HepG2 (cell line): ENCODE data around the gene PRDX5. TPM values are rescaled to one million over a fixed set of nuclear protein-coding genes. Genes with fewer than 3 reads are reported as not detected.
A peak's percentile ranks its signal among the peaks of the same experiment; 100 is the strongest.

Experiments
- ARID4A ChIP-seq: sonication (generic); formaldehyde crosslinking; IDR thresholded peaks from 2 replicates; pipeline ENCODE4 v1.5.0; 2020; ENCODE audit warnings: mild to moderate bottlenecking, missing genetic modification reagents, borderline replicate concordance
- DMTF1 ChIP-seq: sonication (generic); formaldehyde crosslinking; IDR thresholded peaks from 2 replicates; pipeline ENCODE4 v1.4.0; 2020; ENCODE audit warnings: mild to moderate bottlenecking, missing genetic modification reagents
- FOXC1 ChIP-seq: sonication (generic); formaldehyde crosslinking; IDR thresholded peaks from 2 replicates; pipeline ENCODE4 v1.8.0; 2022; ENCODE audit warnings: mild to moderate bottlenecking, missing genetic modification reagents, borderline replicate concordance
- HNRNPL ChIP-seq: fragments of 200-400 bp; formaldehyde crosslinking; IDR thresholded peaks from 2 replicates; pipeline ENCODE4 v1.6.1; 2017; ENCODE audit warnings: mild to moderate bottlenecking, low read depth, low read length
- MAFK ChIP-seq, 2 experiments: IDR thresholded peaks in 1 of 2; conservative IDR thresholded peaks in 1 of 2; 2 replicates each; pipeline ENCODE4 v1.6.1; 2011; ENCODE audit warnings: improper control_type of control experiment in 2 of 2, low read length in 2 of 2
- RBAK ChIP-seq: sonication (generic); formaldehyde crosslinking; IDR thresholded peaks from 2 replicates; pipeline ENCODE4 v1.5.1; 2020; ENCODE audit warnings: mild to moderate bottlenecking, missing genetic modification reagents
- SMAD1 ChIP-seq: sonication (generic); formaldehyde crosslinking; IDR thresholded peaks from 2 replicates; pipeline ENCODE4 v1.4.0; 2020; ENCODE audit warnings: missing genetic modification reagents, low read depth, mild to moderate bottlenecking, borderline replicate concordance
- TRIM24 ChIP-seq: sonication (generic); formaldehyde crosslinking; IDR thresholded peaks from 2 replicates; pipeline ENCODE4 v1.8.0; 2022; ENCODE audit warnings: mild to moderate bottlenecking, missing genetic modification reagents
- XRCC5 ChIP-seq: fragments of 200-400 bp; formaldehyde crosslinking; optimal IDR thresholded peaks from 2 replicates; pipeline ENCODE3; 2017; ENCODE audit warnings: mild to moderate bottlenecking, low read length
- ZFP1 ChIP-seq: IDR thresholded peaks from 2 replicates; pipeline ENCODE4 v1.6.1; 2016
- ZFY ChIP-seq: sonication (generic); formaldehyde crosslinking; IDR thresholded peaks from 2 replicates; pipeline ENCODE4 v1.4.0; 2020; ENCODE audit warnings: missing genetic modification reagents
- ZNF282 ChIP-seq: fragments of 450-650 bp; IDR thresholded peaks from 2 replicates; pipeline ENCODE4 v1.6.1; 2018; ENCODE audit not compliant: partially characterized antibody
- ZNF317 ChIP-seq: sonication (generic); formaldehyde crosslinking; IDR thresholded peaks from 2 replicates; pipeline ENCODE4 v1.5.0; 2020; ENCODE audit warnings: mild to moderate bottlenecking, missing genetic modification reagents
- ZNF441 ChIP-seq: sonication (generic); formaldehyde crosslinking; IDR thresholded peaks from 2 replicates; pipeline ENCODE4 v1.7.0; 2021; ENCODE audit warnings: missing genetic modification reagents, borderline replicate concordance
- ZNF652 ChIP-seq: IDR thresholded peaks from 2 replicates; pipeline ENCODE4 v1.6.1; 2016; ENCODE audit warnings: low read depth, borderline replicate concordance
- ZNF709 ChIP-seq: sonication (generic); formaldehyde crosslinking; IDR thresholded peaks from 2 replicates; pipeline ENCODE4 v1.5.0; 2020; ENCODE audit warnings: mild to moderate bottlenecking, missing genetic modification reagents
- ZNF841 ChIP-seq: sonication (generic); formaldehyde crosslinking; IDR thresholded peaks from 2 replicates; pipeline ENCODE4 v1.8.1; 2023; ENCODE audit warnings: missing genetic modification reagents, borderline replicate concordance
- polyA plus RNA-seq, 8 experiments: library from polyadenylated mRNA; depleted of rRNA in 3 of 8; stranded (reverse) in 7 of 8; unstranded in 1 of 8; fragments of >200 nt; fragmentation: Illumina TruSeq in 4 of 8; extraction: Trizol in 4 of 8; gene quantifications; 2 replicates each; pipeline versions ENCODE4 v1.2.1 to v1.2.3, GENCODE V29; 2011 to 2016; ENCODE audit warnings: low read depth in 4 of 8, missing spikeins in 1 of 8, mixed read lengths in 1 of 8; ENCODE audit not compliant: insufficient read depth in 1 of 8
- total RNA-seq, 5 experiments: library from RNA; depleted of rRNA; stranded (reverse); fragments of >200 nt; fragmentation: Illumina TruSeq; extraction: Trizol; gene quantifications; 2 replicates each; pipeline ENCODE4 v1.2.3, GENCODE V29; 2016; ENCODE audit warnings: low read depth in 1 of 5
- TF ChIP-seq, protein P1 (sequence below): sonication (generic); formaldehyde crosslinking; IDR thresholded peaks from 2 replicates; pipeline ENCODE4 v1.9.0; 2021; ENCODE audit warnings: missing genetic modification reagents, borderline replicate concordance
- TF ChIP-seq, protein P2 (sequence below): fragments of 450-650 bp; IDR thresholded peaks from 2 replicates; pipeline ENCODE4 v1.6.1; 2016

The PRDX5 gene
- total and polyA plus RNA-seq, 2 of the 13 experiments (the other 11 are each of a cell fraction or from before 2014, with no cell fraction given), result 215 to 311 TPM

DNA sequence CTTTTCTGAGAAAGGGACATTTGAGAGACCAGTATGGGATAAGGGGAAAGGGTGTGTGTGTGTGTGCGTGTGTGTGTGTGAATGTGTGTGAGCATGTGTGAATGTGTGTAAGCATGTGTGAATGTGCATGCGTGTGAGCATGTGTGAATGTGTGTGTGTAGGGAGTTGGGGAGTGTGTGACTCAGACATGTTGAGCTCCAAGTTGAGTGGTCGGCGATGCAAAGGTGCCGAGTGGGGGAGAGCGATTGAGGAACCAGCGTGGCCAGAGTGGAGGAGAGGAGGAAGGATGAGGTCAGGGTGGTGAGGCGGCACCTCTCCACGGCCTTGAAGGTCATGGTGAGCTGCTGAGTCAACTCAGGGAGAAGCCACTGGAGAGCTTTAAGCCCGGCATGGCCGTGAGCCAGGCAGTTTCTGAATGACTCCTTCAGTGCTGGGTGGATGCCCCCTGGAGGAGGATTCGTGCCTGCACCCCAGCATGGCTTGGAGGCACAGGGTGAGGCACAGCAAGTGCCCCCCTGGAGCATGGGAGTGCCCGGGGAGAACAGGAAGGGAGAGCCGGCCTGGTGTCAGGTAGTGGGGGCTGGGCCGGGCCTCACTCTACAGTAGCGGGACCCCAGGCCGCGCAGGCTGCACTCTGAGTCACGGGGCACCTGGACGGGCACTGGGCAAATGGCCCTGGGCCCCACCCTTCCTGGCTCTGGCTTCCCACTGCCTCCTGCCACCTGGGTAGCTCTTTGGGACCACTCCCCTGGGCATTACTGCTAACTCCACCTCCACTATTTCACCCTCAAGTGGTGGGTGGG lies 13.8 kb downstream of the PRDX5 start (continued):
- no peak for TF ChIP-seq DMTF1 (CRISPR knock-in tag)
- TF ChIP-seq ZNF841 (CRISPR knock-in tag), result no peak
- no peak for TF ChIP-seq ZNF317 (CRISPR knock-in tag)
- peak; percentile 82 for TF ChIP-seq XRCC5
- TF ChIP-seq ZNF282, result peak; percentile 67
- TF ChIP-seq, protein P1, sequence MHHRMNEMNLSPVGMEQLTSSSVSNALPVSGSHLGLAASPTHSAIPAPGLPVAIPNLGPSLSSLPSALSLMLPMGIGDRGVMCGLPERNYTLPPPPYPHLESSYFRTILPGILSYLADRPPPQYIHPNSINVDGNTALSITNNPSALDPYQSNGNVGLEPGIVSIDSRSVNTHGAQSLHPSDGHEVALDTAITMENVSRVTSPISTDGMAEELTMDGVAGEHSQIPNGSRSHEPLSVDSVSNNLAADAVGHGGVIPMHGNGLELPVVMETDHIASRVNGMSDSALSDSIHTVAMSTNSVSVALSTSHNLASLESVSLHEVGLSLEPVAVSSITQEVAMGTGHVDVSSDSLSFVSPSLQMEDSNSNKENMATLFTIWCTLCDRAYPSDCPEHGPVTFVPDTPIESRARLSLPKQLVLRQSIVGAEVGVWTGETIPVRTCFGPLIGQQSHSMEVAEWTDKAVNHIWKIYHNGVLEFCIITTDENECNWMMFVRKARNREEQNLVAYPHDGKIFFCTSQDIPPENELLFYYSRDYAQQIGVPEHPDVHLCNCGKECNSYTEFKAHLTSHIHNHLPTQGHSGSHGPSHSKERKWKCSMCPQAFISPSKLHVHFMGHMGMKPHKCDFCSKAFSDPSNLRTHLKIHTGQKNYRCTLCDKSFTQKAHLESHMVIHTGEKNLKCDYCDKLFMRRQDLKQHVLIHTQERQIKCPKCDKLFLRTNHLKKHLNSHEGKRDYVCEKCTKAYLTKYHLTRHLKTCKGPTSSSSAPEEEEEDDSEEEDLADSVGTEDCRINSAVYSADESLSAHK (CRISPR knock-in tag), result no peak
- TF ChIP-seq ZFY (CRISPR knock-in tag), result no peak
- TF ChIP-seq ZNF709 (CRISPR knock-in tag), result no peak
- TF ChIP-seq SMAD1 (CRISPR knock-in tag), result peak; percentile 48; the same call in 1 of the 2 replicates
- 0 out of 2 replicates have a peak, but pooled peaks have one; percentile 14 for TF ChIP-seq FOXC1 (CRISPR knock-in tag)
- peak; percentile 53; the same call in 1 of the 2 replicates for TF ChIP-seq ZNF652 (CRISPR knock-in tag)
- TF ChIP-seq, protein P2, sequence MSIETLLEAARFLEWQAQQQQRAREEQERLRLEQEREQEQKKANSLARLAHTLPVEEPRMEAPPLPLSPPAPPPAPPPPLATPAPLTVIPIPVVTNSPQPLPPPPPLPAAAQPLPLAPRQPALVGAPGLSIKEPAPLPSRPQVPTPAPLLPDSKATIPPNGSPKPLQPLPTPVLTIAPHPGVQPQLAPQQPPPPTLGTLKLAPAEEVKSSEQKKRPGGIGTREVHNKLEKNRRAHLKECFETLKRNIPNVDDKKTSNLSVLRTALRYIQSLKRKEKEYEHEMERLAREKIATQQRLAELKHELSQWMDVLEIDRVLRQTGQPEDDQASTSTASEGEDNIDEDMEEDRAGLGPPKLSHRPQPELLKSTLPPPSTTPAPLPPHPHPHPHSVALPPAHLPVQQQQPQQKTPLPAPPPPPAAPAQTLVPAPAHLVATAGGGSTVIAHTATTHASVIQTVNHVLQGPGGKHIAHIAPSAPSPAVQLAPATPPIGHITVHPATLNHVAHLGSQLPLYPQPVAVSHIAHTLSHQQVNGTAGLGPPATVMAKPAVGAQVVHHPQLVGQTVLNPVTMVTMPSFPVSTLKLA, result peak; percentile 90
- peak; percentile 85; the same call in 1 of the 2 replicates for TF ChIP-seq HNRNPL
- TF ChIP-seq RBAK (CRISPR knock-in tag), result no peak
- TF ChIP-seq ARID4A, result peak; percentile 17; the same call in 1 of the 2 replicates
- 0 out of 4 replicates have a peak, but pooled peaks of 1 of the 2 experiments have one; percentile 14 for TF ChIP-seq MAFK (conservative IDR thresholded peaks at IDR 0.05 in 1 of 2, IDR thresholded peaks at IDR 0.05 in 1 of 2; ENCODE audit: low read length in 2 of 2)
- no peak for TF ChIP-seq ZNF441 (CRISPR knock-in tag)
- no peak for TF ChIP-seq TRIM24 (CRISPR knock-in tag)
- no peak for TF ChIP-seq ZFP1 (CRISPR knock-in tag)
